ENCODE results near the gene XYLB.

XYLB gene

DNA sequence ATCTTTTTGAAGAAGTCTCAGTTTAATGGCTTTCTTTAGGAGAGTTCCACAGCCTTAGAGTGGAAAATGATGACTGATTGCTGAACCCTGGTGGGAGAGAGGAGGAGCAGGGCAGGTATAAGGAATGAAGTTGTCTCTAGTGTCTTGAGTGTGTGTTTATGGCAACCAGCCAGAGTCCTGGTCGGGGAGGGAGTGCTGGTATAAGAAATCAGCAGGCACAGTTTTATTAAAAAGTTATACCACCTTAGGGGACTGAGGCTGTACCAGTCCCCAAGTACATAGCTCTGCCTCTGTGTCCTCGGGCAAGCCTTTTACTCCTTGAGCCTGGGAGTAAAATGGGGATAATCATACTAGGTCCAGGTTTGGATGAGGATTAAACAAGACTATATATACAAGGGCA is 34.6 kb upstream of the XYLB start:
- TF ChIP-seq, protein P1, sequence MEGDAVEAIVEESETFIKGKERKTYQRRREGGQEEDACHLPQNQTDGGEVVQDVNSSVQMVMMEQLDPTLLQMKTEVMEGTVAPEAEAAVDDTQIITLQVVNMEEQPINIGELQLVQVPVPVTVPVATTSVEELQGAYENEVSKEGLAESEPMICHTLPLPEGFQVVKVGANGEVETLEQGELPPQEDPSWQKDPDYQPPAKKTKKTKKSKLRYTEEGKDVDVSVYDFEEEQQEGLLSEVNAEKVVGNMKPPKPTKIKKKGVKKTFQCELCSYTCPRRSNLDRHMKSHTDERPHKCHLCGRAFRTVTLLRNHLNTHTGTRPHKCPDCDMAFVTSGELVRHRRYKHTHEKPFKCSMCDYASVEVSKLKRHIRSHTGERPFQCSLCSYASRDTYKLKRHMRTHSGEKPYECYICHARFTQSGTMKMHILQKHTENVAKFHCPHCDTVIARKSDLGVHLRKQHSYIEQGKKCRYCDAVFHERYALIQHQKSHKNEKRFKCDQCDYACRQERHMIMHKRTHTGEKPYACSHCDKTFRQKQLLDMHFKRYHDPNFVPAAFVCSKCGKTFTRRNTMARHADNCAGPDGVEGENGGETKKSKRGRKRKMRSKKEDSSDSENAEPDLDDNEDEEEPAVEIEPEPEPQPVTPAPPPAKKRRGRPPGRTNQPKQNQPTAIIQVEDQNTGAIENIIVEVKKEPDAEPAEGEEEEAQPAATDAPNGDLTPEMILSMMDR (IDR thresholded peaks at IDR 0.05): no peak

DNA sequence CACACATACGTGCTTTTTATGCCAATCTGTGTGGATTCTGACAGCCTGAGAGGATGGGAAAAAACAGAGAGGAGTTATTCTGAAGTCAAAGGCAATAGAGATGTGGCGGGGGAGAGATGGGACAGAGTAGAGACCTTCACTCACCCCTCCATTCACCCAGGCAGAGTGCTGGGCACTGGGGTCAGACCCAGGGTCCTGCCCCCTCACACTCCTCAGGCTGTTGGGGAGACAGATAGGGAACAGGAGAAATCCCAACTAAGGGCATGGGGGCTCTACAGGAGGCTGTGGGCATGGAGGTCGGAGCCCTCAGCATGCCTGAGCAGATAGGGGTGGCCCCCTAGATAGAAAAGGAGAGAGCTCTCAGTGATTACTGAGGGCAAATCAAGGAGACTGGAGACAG is 34.2 kb upstream of the XYLB start:
- TF ChIP-seq, protein P1 (IDR thresholded peaks at IDR 0.05): no peak

DNA sequence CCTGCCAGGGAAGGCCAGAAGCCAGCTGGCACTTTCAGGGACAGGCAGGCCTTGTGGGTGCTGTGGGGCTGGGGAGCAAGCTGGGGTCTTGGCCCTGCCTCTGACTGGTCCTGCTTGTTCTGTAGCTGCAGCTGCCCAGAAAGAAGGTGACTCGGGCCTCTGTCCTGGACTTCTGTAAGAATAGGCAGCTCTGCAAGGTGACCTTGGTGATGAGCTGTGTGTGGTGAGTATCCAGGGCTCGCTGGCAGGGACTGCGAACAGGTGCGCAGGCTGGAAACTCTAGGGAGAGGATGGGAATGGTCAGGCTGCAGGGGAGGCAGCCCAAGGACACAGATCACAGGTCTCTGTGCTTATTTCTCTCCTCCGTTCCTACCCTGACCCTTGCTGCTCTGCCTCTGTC is 33.3 kb upstream of the XYLB start:
- TF ChIP-seq, protein P1 (IDR thresholded peaks at IDR 0.05): no peak

DNA sequence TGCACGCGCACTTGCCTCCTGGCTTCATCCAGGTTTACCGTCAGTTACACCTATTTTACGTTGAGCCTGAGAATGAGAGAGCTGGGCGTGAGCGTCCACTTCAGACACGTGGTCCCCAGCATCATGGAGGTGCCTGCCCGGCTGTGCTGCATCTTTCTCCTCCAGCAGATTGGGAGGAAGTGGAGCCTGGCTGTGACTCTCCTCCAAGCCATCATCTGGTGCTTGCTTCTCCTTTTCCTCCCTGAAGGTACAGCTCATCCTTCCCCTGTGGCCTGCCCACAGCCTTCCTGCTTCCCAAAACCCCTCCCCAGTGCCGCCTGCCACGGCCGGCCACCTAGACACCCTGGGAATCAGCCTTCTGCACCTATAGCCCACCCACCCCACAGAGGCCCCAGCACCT is 32.9 kb upstream of the XYLB start:
- TF ChIP-seq, protein P1 (IDR thresholded peaks at IDR 0.05): no peak

DNA sequence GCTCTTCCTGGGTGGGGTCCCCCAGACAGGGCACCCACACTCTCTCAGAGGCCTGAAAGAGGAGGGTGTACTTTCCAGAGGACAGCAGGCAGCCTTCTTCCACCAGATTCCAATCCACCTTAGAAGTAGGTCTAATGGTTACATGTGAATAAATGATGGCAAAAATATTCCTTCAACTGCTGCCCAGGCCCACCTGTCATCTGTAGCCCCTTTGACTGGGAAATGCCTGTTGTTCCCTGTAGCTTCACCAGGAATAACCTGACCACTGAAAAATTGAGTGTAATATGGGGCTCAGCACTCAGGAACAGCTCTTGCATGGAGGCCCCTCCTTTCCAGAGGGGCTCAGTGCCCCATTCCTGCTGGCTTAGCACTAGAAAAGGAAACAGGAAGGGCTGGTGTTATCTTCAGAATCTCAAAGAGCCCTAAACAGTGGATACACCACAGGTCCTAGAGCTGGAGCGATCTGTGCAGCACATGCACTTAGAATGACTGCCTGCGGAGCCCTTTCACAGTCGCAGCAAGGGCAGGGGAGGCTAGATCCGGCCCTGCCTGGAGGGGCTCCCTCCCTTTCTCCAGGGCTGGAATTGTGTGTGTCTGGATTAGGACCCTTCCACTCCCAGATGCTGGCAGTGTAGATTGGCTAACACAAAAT is 32.3 kb upstream of the XYLB start:
- TF ChIP-seq, protein P1 (IDR thresholded peaks at IDR 0.05): no peak

DNA sequence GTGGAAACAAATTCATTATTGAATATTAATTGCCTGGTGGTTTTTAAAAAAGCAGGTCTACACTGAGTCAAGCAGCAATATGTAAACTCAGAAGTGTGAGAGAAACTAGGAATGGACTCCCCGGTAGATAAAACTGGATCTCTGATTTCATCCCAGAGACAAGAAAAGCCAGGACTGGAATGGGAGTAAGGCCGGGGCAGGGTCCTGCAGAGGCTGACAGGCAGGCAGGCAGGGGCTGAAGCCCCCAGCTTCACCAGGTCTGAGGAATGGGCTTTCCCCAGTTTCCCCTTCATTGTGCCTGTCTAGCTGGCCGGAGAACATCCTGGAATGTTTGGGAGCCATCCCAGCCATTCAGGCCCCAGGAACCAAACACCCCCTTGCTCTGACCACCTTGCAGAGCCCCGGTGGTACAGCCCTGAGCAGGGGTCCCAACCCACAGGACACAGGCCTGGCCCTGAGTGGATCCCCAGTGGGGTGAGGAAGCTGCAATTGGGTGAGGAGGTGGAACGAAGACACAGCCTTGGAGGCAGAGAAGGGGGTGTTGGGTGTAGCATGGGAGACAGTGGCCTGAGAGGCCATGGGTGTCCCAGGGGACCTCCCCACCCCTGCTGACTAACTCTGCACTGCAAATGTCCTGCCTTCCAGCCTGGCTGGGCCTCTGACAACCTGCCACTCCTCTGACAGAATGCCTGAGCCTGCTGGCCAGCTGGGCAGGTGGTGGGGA is 31.7 kb upstream of the XYLB start:
- TF ChIP-seq, protein P1 (IDR thresholded peaks at IDR 0.05): no peak

DNA sequence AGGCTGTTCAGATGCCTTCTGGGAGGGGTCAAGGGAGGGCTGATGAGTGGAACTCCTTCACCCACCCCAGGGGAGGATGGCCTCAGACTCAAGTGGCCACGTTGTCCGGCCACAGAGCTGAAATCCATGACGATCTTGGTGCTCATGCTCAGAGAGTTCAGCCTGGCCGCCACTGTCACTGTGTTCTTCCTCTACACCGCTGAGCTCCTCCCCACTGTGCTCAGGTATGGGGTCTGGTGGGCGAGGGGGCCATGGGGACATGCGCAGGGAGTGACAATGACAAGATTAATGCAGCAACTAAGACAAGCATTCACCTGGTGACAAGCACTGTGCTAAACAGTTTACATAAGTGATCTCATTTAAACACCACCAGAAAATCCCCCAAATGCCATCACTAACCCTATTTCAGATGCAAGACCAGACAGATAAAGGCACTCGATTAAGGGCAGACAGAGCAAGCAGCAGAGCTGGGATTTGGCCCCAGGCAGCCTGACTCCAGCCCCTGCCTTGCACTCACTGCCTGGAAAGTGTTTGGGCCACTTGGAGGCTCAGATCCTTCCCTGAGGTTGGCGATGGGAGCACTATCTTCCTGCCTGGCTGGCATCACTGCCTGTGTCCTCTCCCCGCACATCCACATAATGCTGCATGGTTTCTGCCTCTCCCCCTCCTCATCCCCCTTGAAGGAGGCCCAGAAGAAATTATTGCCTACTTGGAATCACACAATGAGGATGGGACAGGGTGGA is 30.9 kb upstream of the XYLB start:
- TF ChIP-seq, protein P1 (IDR thresholded peaks at IDR 0.05): no peak
